GM18526 (cell line): Measurements from ENCODE around the gene AMT.

ENCODE experiments used
- POLR2A ChIP-seq: IDR thresholded peaks from 3 replicates; pipeline ENCODE4 v1.6.1; 2011; ENCODE audit not compliant: insufficient read length; ENCODE audit errors: extremely low read depth

The AMT gene

GRCh38 chr3:49422379-49423248 is at the start of gene AMT:
TSS of gene AMT (minus strand) at chr3:49422473. CDS start at chr3:49422450, 23 bp downstream.
- TF ChIP-seq POLR2A, result no peak

- TF ChIP-seq POLR2A, result no peak
Measured at GRCh38 chr3:49470714-49471420, 48.6 kb upstream of the AMT start.

- TF ChIP-seq POLR2A, result peak; percentile 75
Measured at GRCh38 chr3:49469936-49470713, 47.9 kb upstream of the AMT start, which contains the start of gene DAG1. TSS of gene DAG1 (plus strand) at chr3:49470267. CDS start at chr3:49510535, 40,268 bp downstream.

- TF ChIP-seq POLR2A, result no peak
Measured at GRCh38 chr3:49469037-49469935, 47.0 kb upstream of the AMT start.

- no peak for TF ChIP-seq POLR2A
Measured at GRCh38 chr3:49466085-49466484, 43.8 kb upstream of the AMT start.

- no peak for TF ChIP-seq POLR2A
Measured at GRCh38 chr3:49465270-49466034, 43.2 kb upstream of the AMT start.

GRCh38 chr3:49462222-49462621 is 39.9 kb upstream of the AMT start:
- no peak for TF ChIP-seq POLR2A

- no peak for TF ChIP-seq POLR2A
Measured at GRCh38 chr3:49461443-49462171, 39.3 kb upstream of the AMT start.

GRCh38 chr3:49460956-49461355 is 38.7 kb upstream of the AMT start:
- no peak for TF ChIP-seq POLR2A

- TF ChIP-seq POLR2A, result no peak
Measured at GRCh38 chr3:49460188-49460890, 38.1 kb upstream of the AMT start.

- no peak for TF ChIP-seq POLR2A
Measured at GRCh38 chr3:49456466-49456865, 34.2 kb upstream of the AMT start.

GRCh38 chr3:49454898-49455681 is 32.8 kb upstream of the AMT start:
- no peak for TF ChIP-seq POLR2A

- TF ChIP-seq POLR2A, result no peak
Measured at GRCh38 chr3:49454458-49454857, 32.2 kb upstream of the AMT start.
